22Rv1 (cell line): ENCODE measurements around the gene MYL12A.

Source experiments
- CTCF ChIP-seq: fragments of 450-650 bp; IDR thresholded peaks from 2 replicates; pipeline ENCODE4 v1.5.1; 2017; ENCODE audit warnings: mild to moderate bottlenecking
- ZFX ChIP-seq: fragments of 450-650 bp; IDR thresholded peaks from 2 replicates; pipeline ENCODE4 v1.6.1; 2017; ENCODE audit warnings: antibody characterized with exemption, borderline replicate concordance

- TF ChIP-seq CTCF (no peak), ZFX (no peak)
These were observed 1.2 kb downstream of the MYL12A start for GRCh38 chr18:3248658-3249359.
